ENCODE measurements around the gene FLRT3.

DNA sequence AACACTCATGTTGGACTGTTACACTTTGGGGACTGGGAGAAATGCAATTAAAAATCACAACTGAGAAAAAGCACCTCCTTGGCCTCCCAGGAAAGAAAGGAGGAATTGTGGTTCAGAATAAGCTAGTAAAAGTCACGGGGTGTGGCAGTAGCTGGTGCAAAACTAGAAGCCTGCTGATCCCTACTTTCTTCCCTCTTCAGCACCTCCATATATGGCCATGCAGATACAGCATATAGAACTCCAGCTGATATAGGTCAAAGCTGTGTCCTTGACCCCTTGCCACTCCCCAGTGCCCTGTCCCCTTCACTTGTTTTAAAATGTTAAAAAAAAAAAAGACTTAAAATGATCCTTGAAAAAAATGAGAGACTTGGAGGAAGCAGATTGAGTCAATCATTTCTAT is 5.5 kb upstream of the FLRT3 start:
- TF ChIP-seq, protein P1, sequence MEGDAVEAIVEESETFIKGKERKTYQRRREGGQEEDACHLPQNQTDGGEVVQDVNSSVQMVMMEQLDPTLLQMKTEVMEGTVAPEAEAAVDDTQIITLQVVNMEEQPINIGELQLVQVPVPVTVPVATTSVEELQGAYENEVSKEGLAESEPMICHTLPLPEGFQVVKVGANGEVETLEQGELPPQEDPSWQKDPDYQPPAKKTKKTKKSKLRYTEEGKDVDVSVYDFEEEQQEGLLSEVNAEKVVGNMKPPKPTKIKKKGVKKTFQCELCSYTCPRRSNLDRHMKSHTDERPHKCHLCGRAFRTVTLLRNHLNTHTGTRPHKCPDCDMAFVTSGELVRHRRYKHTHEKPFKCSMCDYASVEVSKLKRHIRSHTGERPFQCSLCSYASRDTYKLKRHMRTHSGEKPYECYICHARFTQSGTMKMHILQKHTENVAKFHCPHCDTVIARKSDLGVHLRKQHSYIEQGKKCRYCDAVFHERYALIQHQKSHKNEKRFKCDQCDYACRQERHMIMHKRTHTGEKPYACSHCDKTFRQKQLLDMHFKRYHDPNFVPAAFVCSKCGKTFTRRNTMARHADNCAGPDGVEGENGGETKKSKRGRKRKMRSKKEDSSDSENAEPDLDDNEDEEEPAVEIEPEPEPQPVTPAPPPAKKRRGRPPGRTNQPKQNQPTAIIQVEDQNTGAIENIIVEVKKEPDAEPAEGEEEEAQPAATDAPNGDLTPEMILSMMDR (IDR thresholded peaks at IDR 0.05): no peak
- TF ChIP-seq POLR2A (IDR thresholded peaks at IDR 0.05): no peak
- TF ChIP-seq POLR2AphosphoS5 (IDR thresholded peaks at IDR 0.05): no peak
- TF ChIP-seq EP300 (IDR thresholded peaks at IDR 0.05; ENCODE audit: low read depth): no peak

All from transverse colon (tissue), 4 donors.